D721Med (cell line): ENCODE results near the gene MAST4.
"Not testable (repeated sequence)": the region's sequence is repeated elsewhere in the genome, so short reads cannot be mapped to it uniquely, and the experiment has no call there.

Source experiments
- DNase-seq: peaks from one replicate; pipeline ENCODE4 v3.0.0; 2011; ENCODE audit warnings: low spot score; ENCODE audit not compliant: insufficient read length
- FAIRE-seq: peaks from 2 replicates; lab custom pipeline; 2011; peaks lifted over from hg19 to GRCh38; lab: Jason Lieb, UNC
- TF ChIP-seq, protein P1 (sequence below): IDR thresholded peaks from 2 replicates; pipeline ENCODE4 v1.5.1; 2012; ENCODE audit warnings: mild to moderate bottlenecking, control low read depth; ENCODE audit not compliant: insufficient read depth; ENCODE audit errors: missing control alignments

MAST4 gene

DNA sequence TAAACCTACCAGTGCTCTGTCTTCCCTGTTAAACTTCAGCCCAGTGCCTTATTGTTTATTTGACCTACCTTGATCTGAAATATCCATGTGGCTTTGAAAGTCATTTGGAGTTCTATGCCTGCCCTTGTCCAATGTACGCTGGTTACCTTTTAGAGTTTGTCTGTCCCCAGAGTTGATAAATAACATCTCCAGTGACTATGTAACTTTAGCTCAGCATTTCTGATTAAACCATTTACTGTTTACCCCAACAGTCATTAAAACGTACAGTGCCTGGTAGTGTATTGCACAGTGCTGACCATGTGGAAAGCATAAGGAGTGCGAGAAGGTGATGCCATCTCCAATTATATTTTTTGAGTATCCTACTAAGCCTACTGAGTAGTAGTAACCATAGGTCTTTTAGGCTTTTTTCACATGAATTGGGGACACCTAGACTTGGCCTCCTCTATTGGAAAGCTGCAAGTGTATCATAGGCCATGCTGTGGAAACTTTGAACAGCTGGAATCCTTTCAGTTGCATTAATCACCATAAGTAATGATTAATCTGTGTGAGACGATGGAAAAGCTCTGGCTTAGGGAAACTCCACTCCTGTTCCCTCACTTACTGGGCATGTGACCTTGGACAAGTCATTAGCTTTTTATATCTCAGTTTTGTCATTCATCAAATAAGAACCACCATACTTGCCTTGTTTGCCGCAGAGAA is 93.5 kb downstream of the MAST4 start:
- FAIRE-seq (no peak), DNase-seq (no peak)
- TF ChIP-seq, protein P1, sequence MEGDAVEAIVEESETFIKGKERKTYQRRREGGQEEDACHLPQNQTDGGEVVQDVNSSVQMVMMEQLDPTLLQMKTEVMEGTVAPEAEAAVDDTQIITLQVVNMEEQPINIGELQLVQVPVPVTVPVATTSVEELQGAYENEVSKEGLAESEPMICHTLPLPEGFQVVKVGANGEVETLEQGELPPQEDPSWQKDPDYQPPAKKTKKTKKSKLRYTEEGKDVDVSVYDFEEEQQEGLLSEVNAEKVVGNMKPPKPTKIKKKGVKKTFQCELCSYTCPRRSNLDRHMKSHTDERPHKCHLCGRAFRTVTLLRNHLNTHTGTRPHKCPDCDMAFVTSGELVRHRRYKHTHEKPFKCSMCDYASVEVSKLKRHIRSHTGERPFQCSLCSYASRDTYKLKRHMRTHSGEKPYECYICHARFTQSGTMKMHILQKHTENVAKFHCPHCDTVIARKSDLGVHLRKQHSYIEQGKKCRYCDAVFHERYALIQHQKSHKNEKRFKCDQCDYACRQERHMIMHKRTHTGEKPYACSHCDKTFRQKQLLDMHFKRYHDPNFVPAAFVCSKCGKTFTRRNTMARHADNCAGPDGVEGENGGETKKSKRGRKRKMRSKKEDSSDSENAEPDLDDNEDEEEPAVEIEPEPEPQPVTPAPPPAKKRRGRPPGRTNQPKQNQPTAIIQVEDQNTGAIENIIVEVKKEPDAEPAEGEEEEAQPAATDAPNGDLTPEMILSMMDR, result no peak

DNA sequence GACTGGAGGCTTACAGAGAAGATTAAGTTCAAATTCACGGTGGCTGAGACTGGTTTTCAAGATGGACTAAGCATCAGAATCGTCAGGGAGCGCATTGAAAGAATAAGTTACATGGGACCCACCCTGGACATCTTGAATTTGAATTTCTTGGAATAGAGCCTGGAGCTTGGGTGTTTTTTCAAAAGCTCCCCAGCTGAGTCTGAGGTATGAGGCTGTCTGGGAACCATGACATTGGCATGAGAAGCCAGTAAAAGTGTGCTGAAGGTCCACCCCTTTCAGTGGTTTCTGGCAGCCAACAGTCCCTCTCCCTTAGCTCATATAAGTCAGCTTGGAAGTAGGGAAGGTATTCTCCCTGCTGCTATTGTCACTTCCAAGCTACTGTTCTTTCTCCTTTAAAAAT is 97.8 kb downstream of the MAST4 start:
- no peak for DNase-seq
- no peak for FAIRE-seq
- TF ChIP-seq, protein P1, result no peak

DNA sequence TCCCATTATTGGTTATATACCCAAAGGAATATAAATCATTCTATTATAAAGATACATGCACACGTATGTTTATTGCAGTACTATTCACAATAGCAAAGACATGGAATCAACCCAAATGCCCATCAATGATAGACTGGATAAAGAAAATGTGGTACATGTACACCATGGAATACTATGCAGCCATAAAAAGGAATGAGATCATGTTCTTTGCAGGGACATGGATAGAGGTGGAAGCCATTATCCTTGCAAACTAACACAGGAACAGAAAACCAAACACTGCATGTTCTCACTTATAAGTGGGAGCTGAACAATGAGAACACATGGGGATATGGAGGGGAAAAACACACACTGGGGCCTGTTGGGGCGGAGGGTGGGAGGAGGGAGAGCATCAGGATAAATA is 99.6 kb downstream of the MAST4 start:
- not testable (repeated sequence) for DNase-seq, FAIRE-seq

DNA sequence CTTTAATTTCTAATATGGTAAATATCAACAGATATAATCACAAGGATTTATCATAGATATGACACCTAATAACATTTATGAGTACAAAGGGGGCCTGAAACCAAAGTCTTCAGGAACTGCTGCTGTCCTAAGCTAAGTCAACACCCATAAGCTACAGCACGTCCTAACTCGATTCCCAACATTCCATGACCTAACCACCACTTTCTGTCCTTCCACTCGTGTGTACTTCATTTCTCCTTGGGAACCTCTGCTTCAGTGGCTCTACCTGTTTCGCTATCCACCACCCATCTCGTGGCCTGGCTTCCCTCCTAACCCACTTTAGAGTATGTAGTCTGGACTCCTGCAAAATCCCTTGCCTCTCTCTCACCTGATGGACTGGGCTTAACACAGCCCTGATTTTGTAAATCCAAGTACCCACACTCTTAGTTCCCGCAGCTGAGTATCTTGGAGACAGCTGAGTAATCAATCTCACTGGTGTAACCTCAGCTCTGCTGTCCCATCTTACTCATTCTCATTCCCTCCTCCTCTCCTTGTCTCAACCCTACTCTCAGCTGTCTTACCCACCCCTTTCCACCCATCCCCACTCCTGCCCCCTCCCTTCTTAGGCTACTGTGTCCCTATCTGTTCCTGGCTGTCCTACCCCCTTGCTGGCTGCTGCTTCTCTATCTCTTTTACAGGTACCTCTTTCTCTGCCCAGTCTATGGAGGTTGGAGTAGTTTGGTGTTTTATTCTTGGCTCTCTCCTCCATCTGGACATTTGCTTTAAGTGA is 101.8 kb downstream of the MAST4 start:
- FAIRE-seq, result no peak
- DNase-seq, result no peak
- TF ChIP-seq, protein P1, result no peak

DNA sequence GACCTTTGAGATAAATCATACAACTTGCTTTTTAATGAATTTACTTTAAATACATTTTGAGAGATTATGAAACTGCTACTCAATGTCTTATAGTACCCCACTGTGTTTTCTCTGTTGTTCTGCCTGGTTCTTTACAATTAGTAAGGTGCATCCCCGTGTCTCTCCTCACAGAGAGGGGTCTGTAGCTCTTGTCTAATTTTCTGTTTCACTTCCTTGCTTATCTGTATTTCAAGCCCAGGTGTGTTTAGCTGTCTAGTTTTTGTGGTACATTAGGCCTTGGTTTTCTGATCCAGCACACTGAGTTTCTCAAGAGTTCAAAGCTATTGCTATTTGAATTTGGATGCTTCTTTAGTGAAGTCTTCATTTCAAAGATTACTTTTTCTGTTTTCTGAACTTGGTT is 105.1 kb downstream of the MAST4 start:
- FAIRE-seq (no peak), DNase-seq (no peak)

DNA sequence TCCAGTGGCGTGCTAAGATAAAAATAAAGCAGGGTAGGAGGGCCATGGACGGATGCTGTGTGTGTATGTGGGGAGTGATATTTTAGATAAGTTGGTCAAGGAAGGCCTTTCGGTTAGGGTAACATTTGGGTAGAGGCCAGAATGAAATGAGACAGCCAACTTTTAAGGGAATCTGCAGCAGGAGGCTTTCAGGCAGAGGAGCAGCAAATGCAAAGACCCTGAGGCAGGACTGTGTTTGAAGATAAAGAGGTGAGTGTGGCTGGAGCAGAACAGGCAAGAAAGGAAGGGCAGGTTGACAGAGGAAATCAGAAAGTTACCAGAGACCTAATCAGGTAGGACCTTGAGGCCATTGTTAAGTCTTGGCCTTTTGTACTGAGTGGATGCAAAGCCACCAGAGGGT is 106.2 kb downstream of the MAST4 start:
- no peak for DNase-seq

More for the DNA sequence above, 105.1 kb downstream of the MAST4 start:
- TF ChIP-seq, protein P1, result no peak

DNA sequence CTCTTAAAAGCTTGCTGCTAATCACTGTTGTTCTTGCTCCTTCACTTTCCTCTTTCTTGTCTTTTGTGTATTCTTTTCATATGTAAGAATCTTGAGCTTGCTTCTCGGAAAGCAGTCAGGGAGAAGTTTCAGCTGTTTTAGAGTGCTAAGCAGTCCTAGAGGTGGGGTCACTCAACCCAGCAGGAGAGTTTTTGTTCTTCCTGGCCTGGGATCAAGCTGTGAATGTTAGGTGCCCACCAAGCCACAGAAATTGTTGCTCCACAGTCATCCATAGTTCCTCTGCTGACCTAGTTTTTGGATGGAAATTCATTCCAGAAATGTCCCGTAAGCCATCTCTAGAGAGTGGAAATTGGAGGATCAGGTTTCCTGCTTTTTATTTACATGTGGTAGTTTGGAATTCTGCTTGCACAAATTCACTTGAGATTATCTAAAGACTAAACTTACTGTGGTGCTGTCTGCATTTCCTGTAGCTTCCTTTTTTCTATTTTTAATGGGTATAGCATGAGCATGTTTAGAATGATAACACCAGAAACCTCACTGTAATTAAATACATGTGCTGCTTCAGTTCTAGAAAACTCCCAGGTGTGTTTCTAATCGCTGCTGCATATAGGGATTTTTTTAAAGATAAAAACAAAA is 108.7 kb downstream of the MAST4 start:
- TF ChIP-seq, protein P1, result no peak
- no peak for FAIRE-seq
- no peak for DNase-seq

More for the DNA sequence above, 106.2 kb downstream of the MAST4 start:
- TF ChIP-seq, protein P1, result no peak
- no peak for FAIRE-seq
